Stromal cell of bone marrow (primary cell): Measurements from ENCODE around the gene HOGA1.
"Not testable (repeated sequence)": the region's sequence is repeated elsewhere in the genome, so short reads cannot be mapped to it uniquely, and the experiment has no call there.

Experiments used
- DNase-seq: peaks from one replicate; pipeline ENCODE4 v3.0.0-alpha.2; 2012; ENCODE audit warnings: low read depth

HOGA1 gene

DNA sequence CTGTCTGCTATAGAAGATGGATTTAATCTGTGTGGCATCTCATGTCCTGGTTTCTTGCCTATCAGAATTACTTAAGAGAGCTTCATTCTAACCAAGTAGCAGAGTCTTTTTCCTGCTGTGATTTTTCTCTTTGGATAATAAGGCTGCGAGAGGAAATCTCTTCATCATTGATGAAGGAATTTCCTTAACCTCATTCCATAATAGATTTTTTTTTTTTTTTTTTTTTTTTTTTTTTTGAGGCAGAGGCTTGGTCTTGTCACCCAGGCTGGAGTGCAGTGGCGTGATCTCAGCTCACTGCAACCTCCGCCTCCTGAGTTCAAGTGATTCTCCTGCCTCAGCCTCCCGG is 65.2 kb downstream of the HOGA1 start:
- not testable (repeated sequence) for DNase-seq

DNA sequence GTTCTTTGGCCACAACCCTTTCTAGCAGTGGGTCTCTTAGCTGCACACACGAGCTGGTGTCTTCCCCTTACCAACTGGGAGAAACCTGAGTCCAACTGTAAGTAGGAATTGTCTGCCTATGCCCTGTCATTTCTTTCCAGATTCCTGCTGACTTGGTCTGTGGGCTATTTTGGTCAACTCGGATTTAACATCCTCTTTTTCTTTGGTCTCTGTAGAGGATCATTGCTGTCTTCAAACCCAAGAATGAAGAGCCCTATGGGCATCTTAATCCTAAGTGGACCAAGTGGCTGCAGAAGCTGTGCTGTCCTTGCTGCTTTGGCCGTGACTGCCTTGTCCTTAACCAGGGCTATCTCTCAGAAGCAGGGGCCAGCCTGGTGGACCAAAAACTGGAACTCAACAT is 66.5 kb downstream of the HOGA1 start:
- no peak for DNase-seq

- DNase-seq = no peak
Observed at GRCh38 chr10:97651773-97652172, 67.6 kb downstream of the HOGA1 start.

GRCh38 chr10:97656777-97657176 is 72.6 kb downstream of the HOGA1 start:
- no peak for DNase-seq

DNA sequence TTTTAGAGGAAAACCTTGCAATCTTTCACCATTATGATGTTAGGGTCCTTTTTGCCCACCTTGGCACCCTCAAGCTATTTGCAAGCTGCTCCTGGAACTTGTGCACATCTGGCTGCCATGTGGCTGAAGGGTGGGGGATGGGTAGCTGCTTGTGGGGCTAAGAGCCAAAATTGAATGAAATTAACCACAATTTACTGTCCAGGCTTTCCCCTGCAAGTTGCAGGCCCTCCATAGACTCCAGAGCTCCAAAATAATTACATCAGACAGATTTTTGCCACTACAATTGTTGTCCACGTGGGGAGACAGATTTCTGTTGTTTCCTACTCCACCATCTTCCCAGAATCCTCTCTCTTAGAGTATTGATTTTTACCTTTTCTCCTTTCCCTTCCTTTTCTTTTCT is 75.4 kb downstream of the HOGA1 start:
- DNase-seq = no peak
